K562 (cell line): ENCODE results near the gene MPND. TPM values are rescaled to one million over a fixed set of nuclear protein-coding genes. Genes with fewer than 3 reads are reported as not detected.

Source experiments
- ARID1B ChIP-seq: fragments of 450-650 bp; IDR thresholded peaks from 2 replicates; pipeline ENCODE4 v1.6.1; 2016; ENCODE audit warnings: antibody characterized with exemption, mild to moderate bottlenecking, inconsistent platforms
- ESRRA ChIP-seq: fragments of 450-650 bp; IDR thresholded peaks from 2 replicates; pipeline ENCODE4 v1.6.1; 2014; ENCODE audit warnings: low read depth, mild to moderate bottlenecking, moderate library complexity, borderline replicate concordance
- GABPA ChIP-seq: fragments of 200-800 bp; sonication (Bioruptor generic); conservative IDR thresholded peaks from 2 replicates; pipeline ENCODE4 v1.6.1; 2016; ENCODE audit warnings: low read depth, missing genetic modification characterization, missing compliant biosample characterization
- HDAC1 ChIP-seq, 2 experiments: fragments of 450-650 bp; IDR thresholded peaks; 2 replicates each; pipeline ENCODE4 v1.6.1; 2016 to 2017; ENCODE audit warnings: inconsistent platforms in 1 of 2, mild to moderate bottlenecking in 1 of 2, moderate library complexity in 1 of 2
- KLF16 ChIP-seq: IDR thresholded peaks from 2 replicates; pipeline ENCODE4 v1.6.1; 2016; ENCODE audit warnings: antibody characterized with exemption
- MAZ ChIP-seq, 2 experiments: fragments of 450-650 bp in 1 of 2; sonication (generic) in 1 of 2; formaldehyde crosslinking; IDR thresholded peaks in 1 of 2; conservative IDR thresholded peaks in 1 of 2; 2 replicates each; pipeline versions ENCODE4 v1.4.0 to v1.5.0; 2020; ENCODE audit warnings: mild to moderate bottlenecking in 1 of 2, missing genetic modification reagents in 1 of 2
- MEF2A ChIP-seq: IDR thresholded peaks from 2 replicates; pipeline ENCODE4 v1.6.1; 2011; ENCODE audit warnings: low read depth, mild to moderate bottlenecking, low read length, moderate library complexity; ENCODE audit not compliant: control insufficient read depth
- MTA3 ChIP-seq: fragments of 450-650 bp; formaldehyde crosslinking; IDR thresholded peaks from 2 replicates; pipeline ENCODE4 v1.6.1; 2017; ENCODE audit warnings: mild to moderate bottlenecking, borderline replicate concordance
- MYBL2 ChIP-seq, 2 experiments: fragments of 450-650 bp in 1 of 2; sonication (generic) in 1 of 2; formaldehyde crosslinking in 1 of 2; IDR thresholded peaks; 2 replicates each; pipeline versions ENCODE4 v1.6.1 to v1.8.1; 2017 to 2022; ENCODE audit warnings: borderline replicate concordance in 1 of 2, inconsistent platforms in 1 of 2, low read depth in 1 of 2, mild to moderate bottlenecking in 1 of 2, missing genetic modification reagents in 1 of 2, moderate library complexity in 1 of 2
- NR1H2 ChIP-seq: sonication (generic); formaldehyde crosslinking; IDR thresholded peaks from 2 replicates; pipeline ENCODE4 v1.4.0; 2020; ENCODE audit warnings: mild to moderate bottlenecking, missing genetic modification reagents
- RBM25 ChIP-seq: fragments of 200-400 bp; formaldehyde crosslinking; IDR thresholded peaks from 2 replicates; pipeline ENCODE4 v1.6.1; 2018; ENCODE audit warnings: low read length, low read depth, moderate library complexity; ENCODE audit not compliant: severe bottlenecking
- TAF15 ChIP-seq: fragments of 200-400 bp; formaldehyde crosslinking; IDR thresholded peaks from 2 replicates; pipeline ENCODE4 v1.6.1; 2017; ENCODE audit warnings: mild to moderate bottlenecking, low read depth, low read length, moderate library complexity
- ZNF184 ChIP-seq: sonication (generic); formaldehyde crosslinking; IDR thresholded peaks from 2 replicates; pipeline ENCODE4 v1.5.0; 2020; ENCODE audit warnings: missing genetic modification reagents
- ZNF282 ChIP-seq: sonication (generic); formaldehyde crosslinking; IDR thresholded peaks from 2 replicates; pipeline ENCODE4 v1.8.1; 2023; ENCODE audit warnings: missing genetic modification reagents
- polyA plus RNA-seq, 8 experiments: library from polyadenylated mRNA; depleted of rRNA in 4 of 8; stranded (reverse) in 5 of 8; unstranded in 3 of 8; fragments of >200 nt; fragmentation: Nextera tagmentation in 2 of 8; fragmentation: Illumina TruSeq in 1 of 8; extraction: Ambion mirVana in 2 of 8; extraction: Trizol in 1 of 8; gene quantifications; 2 replicates each; pipeline versions ENCODE4 v1.2.1 to v1.2.3, GENCODE V29; 2011 to 2014; ENCODE audit warnings: inconsistent platforms in 1 of 8, missing spikeins in 1 of 8
- total RNA-seq, 7 experiments: library from RNA; depleted of rRNA in 6 of 7; stranded (reverse); fragments of >200 nt in 6 of 7; fragmentation: Illumina TruSeq in 2 of 7; extraction: Trizol in 2 of 7; gene quantifications; 2 replicates each; pipeline versions ENCODE4 v1.2.1 to v1.2.3, GENCODE V29; 2011 to 2021; ENCODE audit warnings: low replicate concordance in 1 of 7
- TF ChIP-seq, protein P1 (sequence below): IDR thresholded peaks from 3 replicates; pipeline ENCODE4 v1.6.1; 2011; ENCODE audit warnings: borderline replicate concordance, mild to moderate bottlenecking, moderate library complexity; ENCODE audit not compliant: insufficient read length; ENCODE audit errors: extremely low read depth
- TF ChIP-seq, protein P2 (sequence below): fragments of 450-650 bp; formaldehyde crosslinking; IDR thresholded peaks from 2 replicates; pipeline ENCODE4 v1.4.0; 2020; ENCODE audit warnings: mild to moderate bottlenecking, moderate library complexity
- TF ChIP-seq, protein P3 (sequence below): IDR thresholded peaks from 2 replicates; pipeline ENCODE4 v1.6.1; 2016; ENCODE audit warnings: missing genetic modification characterization, missing compliant biosample characterization
- TF ChIP-seq, protein P4 (sequence below): fragments of 250-450 bp; sonication (Bioruptor Pico); IDR thresholded peaks from 2 replicates; pipeline ENCODE4 v1.5.0; 2021

The MPND gene
- total and polyA plus RNA-seq, 9 of the 15 experiments (the other 6 are each of a cell fraction or from before 2014, with no cell fraction given), result 0.25 to 14.0 (median 3.9) TPM

DNA sequence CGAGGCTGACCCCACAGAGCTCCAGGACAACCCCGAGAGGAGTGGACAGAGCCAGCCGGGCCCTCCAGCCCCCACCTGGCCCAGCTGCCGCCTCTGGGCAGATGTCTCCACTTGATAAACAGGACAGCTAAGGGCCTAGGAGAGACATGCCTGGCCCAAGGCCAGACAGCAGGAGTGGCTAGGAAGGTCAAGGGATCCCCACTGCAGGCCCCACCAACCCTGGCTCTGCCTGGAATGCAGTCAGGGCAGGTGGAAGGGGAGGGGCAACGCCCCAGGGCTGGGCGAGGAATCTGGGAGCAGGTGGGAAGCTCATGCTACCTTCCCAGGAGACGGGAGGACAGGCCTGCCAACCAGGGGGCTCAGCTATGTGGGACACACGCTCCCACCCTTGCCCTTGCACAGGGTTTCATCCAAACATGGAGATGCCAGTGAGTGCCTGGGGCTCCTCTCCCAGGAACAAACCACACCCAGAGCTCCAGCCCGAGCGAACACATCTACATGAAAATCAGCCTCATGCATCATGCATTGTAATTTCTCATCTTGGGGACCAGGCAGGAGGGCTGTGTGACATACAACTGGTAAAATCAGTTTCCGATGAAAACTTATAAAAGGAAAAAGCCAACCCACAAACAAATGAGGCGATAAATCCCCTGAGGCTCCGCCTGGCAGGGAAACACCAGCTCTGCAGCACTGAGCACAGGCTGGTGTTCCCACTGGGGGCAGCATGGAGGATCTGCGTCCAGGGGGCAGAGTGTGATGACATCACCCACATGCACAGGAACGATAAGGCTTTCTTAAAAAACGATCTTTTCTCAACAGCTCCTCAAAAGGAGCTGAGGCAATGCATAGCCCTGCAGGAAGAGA, 32.0 kb downstream of the MPND start (continued):
- TF ChIP-seq, protein P1, sequence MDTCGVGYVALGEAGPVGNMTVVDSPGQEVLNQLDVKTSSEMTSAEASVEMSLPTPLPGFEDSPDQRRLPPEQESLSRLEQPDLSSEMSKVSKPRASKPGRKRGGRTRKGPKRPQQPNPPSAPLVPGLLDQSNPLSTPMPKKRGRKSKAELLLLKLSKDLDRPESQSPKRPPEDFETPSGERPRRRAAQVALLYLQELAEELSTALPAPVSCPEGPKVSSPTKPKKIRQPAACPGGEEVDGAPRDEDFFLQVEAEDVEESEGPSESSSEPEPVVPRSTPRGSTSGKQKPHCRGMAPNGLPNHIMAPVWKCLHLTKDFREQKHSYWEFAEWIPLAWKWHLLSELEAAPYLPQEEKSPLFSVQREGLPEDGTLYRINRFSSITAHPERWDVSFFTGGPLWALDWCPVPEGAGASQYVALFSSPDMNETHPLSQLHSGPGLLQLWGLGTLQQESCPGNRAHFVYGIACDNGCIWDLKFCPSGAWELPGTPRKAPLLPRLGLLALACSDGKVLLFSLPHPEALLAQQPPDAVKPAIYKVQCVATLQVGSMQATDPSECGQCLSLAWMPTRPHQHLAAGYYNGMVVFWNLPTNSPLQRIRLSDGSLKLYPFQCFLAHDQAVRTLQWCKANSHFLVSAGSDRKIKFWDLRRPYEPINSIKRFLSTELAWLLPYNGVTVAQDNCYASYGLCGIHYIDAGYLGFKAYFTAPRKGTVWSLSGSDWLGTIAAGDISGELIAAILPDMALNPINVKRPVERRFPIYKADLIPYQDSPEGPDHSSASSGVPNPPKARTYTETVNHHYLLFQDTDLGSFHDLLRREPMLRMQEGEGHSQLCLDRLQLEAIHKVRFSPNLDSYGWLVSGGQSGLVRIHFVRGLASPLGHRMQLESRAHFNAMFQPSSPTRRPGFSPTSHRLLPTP, result no peak
- TF ChIP-seq MAZ (CRISPR knock-in tag; conservative IDR thresholded peaks at IDR 0.05 in 1 of 2, IDR thresholded peaks at IDR 0.05 in 1 of 2) (peak in 1 of 2 experiments; percentile 90; a peak in 2 of 4 replicates), KLF16 (peak; percentile 85), NR1H2 (no peak), MEF2A (peak; percentile 27; the same call in 1 of the 2 replicates), MYBL2 (IDR thresholded peaks at IDR 0.05; ENCODE audit: low read depth) (no peak), MYBL2 (CRISPR knock-in tag; IDR thresholded peaks at IDR 0.05; ENCODE audit: borderline replicate concordance) (no peak), ESRRA (no peak), ZNF184 (no peak), RBM25 (no peak), ZNF282 (CRISPR knock-in tag) (no peak), GABPA (tag) (no peak), MTA3 (peak; percentile 48), HDAC1 (IDR thresholded peaks at IDR 0.05) (peak in 1 of 2 experiments; percentile 64; a peak in 2 of 4 replicates), ARID1B (peak; percentile 94), TAF15 (no peak)
- TF ChIP-seq, protein P2, sequence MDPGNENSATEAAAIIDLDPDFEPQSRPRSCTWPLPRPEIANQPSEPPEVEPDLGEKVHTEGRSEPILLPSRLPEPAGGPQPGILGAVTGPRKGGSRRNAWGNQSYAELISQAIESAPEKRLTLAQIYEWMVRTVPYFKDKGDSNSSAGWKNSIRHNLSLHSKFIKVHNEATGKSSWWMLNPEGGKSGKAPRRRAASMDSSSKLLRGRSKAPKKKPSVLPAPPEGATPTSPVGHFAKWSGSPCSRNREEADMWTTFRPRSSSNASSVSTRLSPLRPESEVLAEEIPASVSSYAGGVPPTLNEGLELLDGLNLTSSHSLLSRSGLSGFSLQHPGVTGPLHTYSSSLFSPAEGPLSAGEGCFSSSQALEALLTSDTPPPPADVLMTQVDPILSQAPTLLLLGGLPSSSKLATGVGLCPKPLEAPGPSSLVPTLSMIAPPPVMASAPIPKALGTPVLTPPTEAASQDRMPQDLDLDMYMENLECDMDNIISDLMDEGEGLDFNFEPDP, result no peak
- TF ChIP-seq, protein P3, sequence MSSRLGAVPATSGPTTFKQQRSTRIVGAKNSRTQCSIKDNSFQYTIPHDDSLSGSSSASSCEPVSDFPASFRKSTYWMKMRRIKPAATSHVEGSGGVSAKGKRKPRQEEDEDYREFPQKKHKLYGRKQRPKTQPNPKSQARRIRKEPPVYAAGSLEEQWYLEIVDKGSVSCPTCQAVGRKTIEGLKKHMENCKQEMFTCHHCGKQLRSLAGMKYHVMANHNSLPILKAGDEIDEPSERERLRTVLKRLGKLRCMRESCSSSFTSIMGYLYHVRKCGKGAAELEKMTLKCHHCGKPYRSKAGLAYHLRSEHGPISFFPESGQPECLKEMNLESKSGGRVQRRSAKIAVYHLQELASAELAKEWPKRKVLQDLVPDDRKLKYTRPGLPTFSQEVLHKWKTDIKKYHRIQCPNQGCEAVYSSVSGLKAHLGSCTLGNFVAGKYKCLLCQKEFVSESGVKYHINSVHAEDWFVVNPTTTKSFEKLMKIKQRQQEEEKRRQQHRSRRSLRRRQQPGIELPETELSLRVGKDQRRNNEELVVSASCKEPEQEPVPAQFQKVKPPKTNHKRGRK (tag), result no peak
- TF ChIP-seq, protein P4, sequence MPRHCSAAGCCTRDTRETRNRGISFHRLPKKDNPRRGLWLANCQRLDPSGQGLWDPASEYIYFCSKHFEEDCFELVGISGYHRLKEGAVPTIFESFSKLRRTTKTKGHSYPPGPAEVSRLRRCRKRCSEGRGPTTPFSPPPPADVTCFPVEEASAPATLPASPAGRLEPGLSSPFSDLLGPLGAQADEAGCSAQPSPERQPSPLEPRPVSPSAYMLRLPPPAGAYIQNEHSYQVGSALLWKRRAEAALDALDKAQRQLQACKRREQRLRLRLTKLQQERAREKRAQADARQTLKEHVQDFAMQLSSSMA (CRISPR knock-in tag), result no peak
